Esophagus (tissue), 2 donors: Measurements from ENCODE around the gene SUPT3H. TPM values are rescaled to one million over a fixed set of nuclear protein-coding genes. Genes with fewer than 3 reads are reported as not detected.

Source experiments
- H3K27ac ChIP-seq, 2 donors: one replicate each; pipeline ENCODE4 v1.5.1; 2013; ENCODE audit warnings: low read depth in 2 of 2, mild to moderate bottlenecking in 2 of 2, inconsistent platforms in 1 of 2, low read length in 1 of 2, moderate library complexity in 1 of 2
- H3K27me3 ChIP-seq, 2 donors: one replicate each; pipeline ENCODE4 v1.6.1; 2013; ENCODE audit warnings: low read length in 2 of 2, control low read depth in 1 of 2, mild to moderate bottlenecking in 1 of 2; ENCODE audit not compliant: insufficient read depth in 2 of 2, control insufficient read depth in 1 of 2
- H3K36me3 ChIP-seq, 2 donors: one replicate each; pipeline ENCODE4 v1.6.1; 2013; ENCODE audit warnings: low read length in 1 of 2; ENCODE audit not compliant: control insufficient read depth in 2 of 2, insufficient read depth in 2 of 2
- H3K4me1 ChIP-seq, 2 donors: one replicate each; pipeline ENCODE4 v1.6.1; 2013; ENCODE audit warnings: low read length in 1 of 2; ENCODE audit not compliant: control insufficient read depth in 2 of 2, insufficient read depth in 2 of 2
- H3K4me3 ChIP-seq, 2 donors: one replicate each; pipeline ENCODE4 v1.5.1; 2013; ENCODE audit warnings: low read length in 2 of 2, mild to moderate bottlenecking in 2 of 2, low read depth in 1 of 2, moderate library complexity in 1 of 2
- H3K9me3 ChIP-seq, 2 donors: one replicate each; pipeline ENCODE4 v1.6.1; 2013; ENCODE audit warnings: mild to moderate bottlenecking in 2 of 2, low read depth in 1 of 2, low read length in 1 of 2, moderate library complexity in 1 of 2; ENCODE audit not compliant: control insufficient read depth in 2 of 2, insufficient read depth in 1 of 2
- WGBS, 2 donors: extraction: QIAGEN DNeasy Blood & Tissue Kit; methylation state at CpG; one replicate each; pipeline ENCODE4 v1.1.7; 2013; 5-methylcytosine and 5-hydroxymethylcytosine counted together
- polyA plus RNA-seq, 2 donors: library from polyadenylated mRNA; stranded (reverse); fragments of 200-250 nt; gene quantifications; one replicate each; pipeline ENCODE4 v1.2.3, GENCODE V29; 2013
- donor health status: healthy with polysubstance abuse.
- donor health status: Bipolar disorder and iron deficiency.

SUPT3H gene
- polyA plus RNA-seq, 2 donors, result 2.8 to 3.6 TPM

GRCh38 chr6:44951253-44951747 is 426.4 kb downstream of the SUPT3H start:
- Histone ChIP-seq H3K4me1 (no peaks in the 10 kb centered on the region), H3K4me3 (no peak overlapping the region), H3K27me3 (no peaks in the 10 kb centered on the region), H3K9me3 (no peaks in the 10 kb centered on the region), H3K27ac (no peak overlapping the region), H3K36me3 (no peaks in the 10 kb centered on the region)
- 94 to 100% methylated on average over 2 of the region's 2 CpGs for WGBS, 2 donors

- no peaks in the 10 kb centered on the region for H3K4me1 ChIP-seq
- no peaks in the 10 kb centered on the region for H3K36me3 ChIP-seq
- no peaks in the 10 kb centered on the region for H3K27me3 ChIP-seq
- H3K4me3 ChIP-seq, result no peak overlapping the region
- H3K27ac ChIP-seq, result no peak overlapping the region
- no peaks in the 10 kb centered on the region for H3K9me3 ChIP-seq
Observed at GRCh38 chr6:44949596-44950201, 428.0 kb downstream of the SUPT3H start.

GRCh38 chr6:44943541-44943940 is 434.2 kb downstream of the SUPT3H start:
- 61 to 79% methylated on average over 3 of the region's 3 CpGs for WGBS, 2 donors
- Histone ChIP-seq H3K27me3 (no peaks in the 10 kb centered on the region), H3K9me3 (no peaks in the 10 kb centered on the region), H3K36me3 (no peaks in the 10 kb centered on the region), H3K4me1 (no peaks in the 10 kb centered on the region), H3K4me3 (no peak overlapping the region), H3K27ac (no peak overlapping the region)

- 92 to 94% methylated on average over 1 of the region's 1 CpG for WGBS, 2 donors
- H3K36me3 ChIP-seq, result no peaks in the 10 kb centered on the region
- H3K4me1 ChIP-seq, result no peaks in the 10 kb centered on the region
- H3K27ac ChIP-seq, result no peak overlapping the region
- no peaks in the 10 kb centered on the region for H3K27me3 ChIP-seq
- no peaks in the 10 kb centered on the region for H3K9me3 ChIP-seq
- no peak overlapping the region for H3K4me3 ChIP-seq
Observed at GRCh38 chr6:44942798-44943197, 434.9 kb downstream of the SUPT3H start.

- Histone ChIP-seq H3K4me3 (no peak overlapping the region), H3K9me3 (no peaks in the 10 kb centered on the region), H3K27ac (no peak overlapping the region), H3K27me3 (no peaks in the 10 kb centered on the region), H3K4me1 (no peaks in the 10 kb centered on the region), H3K36me3 (no peaks in the 10 kb centered on the region)
- WGBS, 2 donors, result 84 to 86% methylated on average over 6 of the region's 6 CpGs
Observed at GRCh38 chr6:44942201-44942600, 435.5 kb downstream of the SUPT3H start.

- no peaks in the 10 kb centered on the region for H3K36me3 ChIP-seq
- H3K27me3 ChIP-seq, result no peaks in the 10 kb centered on the region
- no peaks in the 10 kb centered on the region for H3K9me3 ChIP-seq
- no peaks in the 10 kb centered on the region for H3K4me1 ChIP-seq
- no peak overlapping the region for H3K4me3 ChIP-seq
- no peak overlapping the region for H3K27ac ChIP-seq
- WGBS, 2 donors, result 93 to 98% methylated on average over 1 of the region's 1 CpG
Observed at GRCh38 chr6:44940367-44940766, 437.4 kb downstream of the SUPT3H start.

GRCh38 chr6:44935693-44936300 is 441.9 kb downstream of the SUPT3H start:
- H3K36me3 ChIP-seq, result no peaks in the 10 kb centered on the region
- no peak overlapping the region for H3K4me3 ChIP-seq
- WGBS, 2 donors, result 68 to 70% methylated on average over 2 of the region's 2 CpGs
- H3K9me3 ChIP-seq, result no peaks in the 10 kb centered on the region
- H3K27me3 ChIP-seq, result no peaks in the 10 kb centered on the region
- H3K4me1 ChIP-seq, result no peaks in the 10 kb centered on the region
- no peak overlapping the region for H3K27ac ChIP-seq

- Histone ChIP-seq H3K27ac (no peak overlapping the region), H3K4me3 (no peak overlapping the region), H3K27me3 (no peaks in the 10 kb centered on the region), H3K4me1 (no peaks in the 10 kb centered on the region), H3K9me3 (no peaks in the 10 kb centered on the region), H3K36me3 (no peaks in the 10 kb centered on the region)
- WGBS, 2 donors, result 53 to 61% methylated on average over 4 of the region's 4 CpGs
Observed at GRCh38 chr6:44933108-44933507, 444.6 kb downstream of the SUPT3H start.

GRCh38 chr6:44932651-44933091 is 445.1 kb downstream of the SUPT3H start:
- no peak overlapping the region for H3K4me3 ChIP-seq
- 75 to 77% methylated on average over 7 of the region's 7 CpGs for WGBS, 2 donors
- H3K9me3 ChIP-seq, result no peaks in the 10 kb centered on the region
- no peaks in the 10 kb centered on the region for H3K4me1 ChIP-seq
- H3K27me3 ChIP-seq, result no peaks in the 10 kb centered on the region
- peak overlapping the region in 1 of 2 donors; percentile 39 for H3K27ac ChIP-seq
- H3K36me3 ChIP-seq, result no peaks in the 10 kb centered on the region

- Histone ChIP-seq H3K27ac (no peak overlapping the region), H3K4me3 (no peak overlapping the region), H3K27me3 (no peaks in the 10 kb centered on the region), H3K4me1 (no peaks in the 10 kb centered on the region), H3K36me3 (no peaks in the 10 kb centered on the region), H3K9me3 (no peaks in the 10 kb centered on the region)
Observed at GRCh38 chr6:44931385-44931784, 446.3 kb downstream of the SUPT3H start.
